Measurements from ENCODE around the gene LGALS12.

GRCh38 chr11:63491636-63492372, 14.1 kb upstream of the LGALS12 start:
- TF ChIP-seq POLR2AphosphoS5 (IDR thresholded peaks at IDR 0.05) (no peak), CTCF (IDR thresholded peaks at IDR 0.05) (no peak), POLR2A (IDR thresholded peaks at IDR 0.05) (no peak), EP300 (IDR thresholded peaks at IDR 0.05) (no peak)
